GM12873 (cell line): ENCODE results near the gene ZDHHC14.

Source experiments
- CTCF ChIP-seq: IDR thresholded peaks from 2 replicates; pipeline ENCODE4 v1.5.1; 2012; ENCODE audit warnings: low read depth, mild to moderate bottlenecking, moderate library complexity, low read length, control low read depth; ENCODE audit not compliant: insufficient read depth; ENCODE audit errors: missing control alignments

Gene ZDHHC14

GRCh38 chr6:157527471-157527907, 146.5 kb downstream of the ZDHHC14 start:
- no peak for TF ChIP-seq CTCF

- no peak for TF ChIP-seq CTCF
Observed at GRCh38 chr6:157528931-157529653, 148.1 kb downstream of the ZDHHC14 start.

GRCh38 chr6:157529654-157530039, 148.7 kb downstream of the ZDHHC14 start:
- TF ChIP-seq CTCF, result no peak

GRCh38 chr6:157530126-157530525, 149.1 kb downstream of the ZDHHC14 start:
- TF ChIP-seq CTCF, result no peak

GRCh38 chr6:157530724-157531168, 149.8 kb downstream of the ZDHHC14 start:
- TF ChIP-seq CTCF, result no peak

GRCh38 chr6:157531169-157531985, 150.4 kb downstream of the ZDHHC14 start:
- no peak for TF ChIP-seq CTCF

- TF ChIP-seq CTCF, result no peak
Observed at GRCh38 chr6:157531986-157532365, 151.0 kb downstream of the ZDHHC14 start.
